NCI-H2227 treated with DMSO at 0.1 percent for 48 hours (cell line): ENCODE results near the gene PBX3.
"Not testable (repeated sequence)": the region's sequence is repeated elsewhere in the genome, so short reads cannot be mapped to it uniquely, and the experiment has no call there.

ENCODE experiments used
- DNase-seq: peaks from one replicate; lab custom pipeline; 2025; lab: John Stamatoyannopoulos, UW

The PBX3 gene

DNA sequence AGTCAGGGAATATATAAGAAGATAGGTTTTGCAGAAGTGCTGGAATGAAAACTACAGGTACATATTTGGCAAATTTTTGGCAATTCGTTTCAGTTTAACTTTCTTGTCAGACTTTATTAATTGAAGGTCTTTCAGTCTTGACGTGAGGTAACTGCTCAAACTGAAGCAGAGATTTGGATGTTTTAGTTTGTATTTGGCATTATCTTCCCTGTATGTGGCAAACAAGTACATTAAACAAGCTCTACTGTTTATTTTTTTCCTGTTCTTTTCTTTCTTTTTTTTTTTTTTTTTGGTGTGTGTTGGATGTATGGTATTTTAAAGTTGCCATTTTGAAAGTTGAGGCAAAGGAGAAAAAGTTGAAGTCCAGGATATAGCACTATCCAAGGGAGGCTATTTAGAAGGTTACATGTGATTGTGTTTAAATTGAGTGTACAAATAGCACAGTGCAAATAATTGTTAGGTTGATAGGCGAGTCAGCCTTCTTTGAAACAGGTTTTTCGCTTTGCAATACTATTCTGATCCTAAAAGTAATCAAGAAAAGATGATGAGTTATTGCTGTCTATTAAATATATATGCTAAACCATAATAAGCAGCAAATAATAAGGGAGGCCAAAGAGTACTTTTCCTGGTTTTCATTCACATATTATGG lies 2.2 kb downstream of the PBX3 start:
- no peak for DNase-seq

GRCh38 chr9:125749951-125750626 lies 2.9 kb downstream of the PBX3 start:
- DNase-seq, result no peak

DNA sequence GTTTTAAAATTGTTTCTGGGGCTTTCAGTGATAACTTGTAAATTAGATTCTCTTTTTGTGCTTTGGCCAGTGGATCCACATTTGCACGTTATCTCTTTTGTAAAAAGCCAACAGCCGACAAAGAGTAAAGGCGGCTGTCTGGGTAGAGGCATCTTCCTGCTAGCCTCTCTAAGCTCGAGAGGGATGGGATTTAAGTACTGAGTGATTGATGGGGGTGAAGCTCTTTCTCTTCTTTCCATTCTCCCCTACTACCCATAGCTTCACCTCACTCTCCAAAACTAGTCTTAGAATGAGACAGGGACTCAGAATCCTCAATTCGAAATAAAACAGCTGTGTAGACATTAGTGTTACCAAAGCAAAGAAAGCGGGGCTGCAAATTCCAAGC lies 3.4 kb downstream of the PBX3 start:
- DNase-seq, result no peak

DNA sequence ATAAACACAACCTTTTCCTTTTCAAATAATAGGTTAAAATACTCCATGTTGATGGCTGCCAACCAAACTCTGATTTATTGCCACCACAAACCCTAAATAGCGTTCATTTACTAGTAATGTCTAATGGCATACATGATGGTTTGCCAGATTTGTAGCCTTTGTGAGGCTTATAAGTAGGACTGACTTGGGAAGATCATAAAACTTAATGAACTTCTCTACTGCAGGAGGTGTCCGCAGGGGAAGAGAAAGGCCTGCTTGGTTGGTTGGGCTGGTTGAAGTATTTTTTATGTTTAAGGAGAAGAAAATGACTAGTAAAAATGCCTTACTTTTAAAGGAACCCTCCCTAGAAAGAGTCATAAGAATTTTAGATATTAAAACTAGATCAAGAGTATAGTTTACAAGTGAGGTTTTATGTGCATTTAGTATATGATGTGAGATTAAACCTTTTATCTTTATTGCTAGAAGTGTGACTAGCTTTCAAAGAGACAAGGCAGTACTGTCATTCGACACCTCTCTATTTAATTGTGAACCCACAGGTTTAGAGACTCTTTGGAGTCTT lies 5.0 kb downstream of the PBX3 start:
- DNase-seq, result no peak

DNA sequence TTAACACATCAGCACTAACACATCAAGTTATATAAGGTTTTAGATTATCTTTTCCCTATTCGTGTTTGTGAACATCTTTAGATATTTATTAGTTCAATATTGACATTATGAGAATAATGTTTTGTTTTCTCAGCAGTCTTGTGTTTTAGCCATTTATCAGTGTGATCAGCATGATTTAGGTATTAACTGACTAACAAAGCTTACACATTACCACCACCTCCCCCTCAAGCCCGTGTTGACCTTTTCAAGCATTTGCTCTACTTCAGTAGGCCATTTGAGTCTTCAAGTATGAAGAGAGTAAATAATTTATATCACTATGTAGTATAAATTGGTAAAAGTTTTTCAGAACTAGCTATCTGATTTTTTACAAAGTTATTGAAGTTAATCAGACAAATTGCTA lies 6.9 kb downstream of the PBX3 start:
- no peak for DNase-seq

DNA sequence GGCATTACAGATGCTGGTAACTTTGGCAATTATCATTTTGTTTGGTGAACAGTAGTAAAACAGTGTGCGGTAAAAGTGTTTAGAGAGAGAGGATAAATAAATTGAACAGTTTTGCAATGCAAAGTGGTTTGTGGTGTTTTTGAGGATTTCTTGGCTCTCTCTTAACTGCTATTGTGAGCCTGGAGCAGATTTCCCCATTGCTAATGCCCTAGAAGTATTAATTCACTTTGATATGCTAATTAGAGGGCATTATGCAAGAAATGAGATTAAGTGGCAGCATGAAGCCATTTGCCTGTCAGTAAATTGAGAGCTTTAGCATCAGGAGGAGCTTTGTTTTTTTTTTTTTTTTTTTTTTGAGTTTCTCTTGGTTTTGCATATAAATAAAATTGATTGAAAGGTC lies 8.2 kb downstream of the PBX3 start:
- no peak for DNase-seq

- DNase-seq, result no peak
Measured at GRCh38 chr9:125756518-125756917, 9.3 kb downstream of the PBX3 start.

- no peak for DNase-seq
Measured at GRCh38 chr9:125757834-125758233, 10.7 kb downstream of the PBX3 start.

GRCh38 chr9:125758986-125759763 lies 12.0 kb downstream of the PBX3 start:
- DNase-seq, result no peak

GRCh38 chr9:125759764-125760129 lies 12.6 kb downstream of the PBX3 start:
- DNase-seq, result peak; percentile 15

DNA sequence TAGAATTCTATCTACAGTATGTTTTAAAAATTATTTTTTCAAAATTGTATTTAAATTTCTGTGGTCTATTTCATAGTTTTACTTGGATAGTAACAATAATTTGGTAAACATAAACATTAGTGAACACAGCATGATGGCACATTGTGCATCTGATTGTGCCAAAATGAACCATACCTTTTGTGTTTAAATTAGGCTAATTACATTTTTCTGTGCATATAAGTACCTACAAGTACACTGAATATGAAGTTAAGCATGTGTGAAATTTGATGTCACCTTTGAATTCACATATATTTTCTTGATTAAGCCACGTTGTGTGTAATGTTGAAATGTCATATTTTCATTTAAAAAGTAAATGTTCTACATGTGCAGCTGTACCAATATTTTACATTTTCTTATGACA lies 13.4 kb downstream of the PBX3 start:
- DNase-seq, result no peak

- DNase-seq, result no peak
Measured at GRCh38 chr9:125761676-125762450, 14.7 kb downstream of the PBX3 start.

GRCh38 chr9:125763394-125763801 lies 16.2 kb downstream of the PBX3 start:
- peak; percentile 89 for DNase-seq

GRCh38 chr9:125764198-125764597 lies 17.0 kb downstream of the PBX3 start:
- DNase-seq, result no peak

DNA sequence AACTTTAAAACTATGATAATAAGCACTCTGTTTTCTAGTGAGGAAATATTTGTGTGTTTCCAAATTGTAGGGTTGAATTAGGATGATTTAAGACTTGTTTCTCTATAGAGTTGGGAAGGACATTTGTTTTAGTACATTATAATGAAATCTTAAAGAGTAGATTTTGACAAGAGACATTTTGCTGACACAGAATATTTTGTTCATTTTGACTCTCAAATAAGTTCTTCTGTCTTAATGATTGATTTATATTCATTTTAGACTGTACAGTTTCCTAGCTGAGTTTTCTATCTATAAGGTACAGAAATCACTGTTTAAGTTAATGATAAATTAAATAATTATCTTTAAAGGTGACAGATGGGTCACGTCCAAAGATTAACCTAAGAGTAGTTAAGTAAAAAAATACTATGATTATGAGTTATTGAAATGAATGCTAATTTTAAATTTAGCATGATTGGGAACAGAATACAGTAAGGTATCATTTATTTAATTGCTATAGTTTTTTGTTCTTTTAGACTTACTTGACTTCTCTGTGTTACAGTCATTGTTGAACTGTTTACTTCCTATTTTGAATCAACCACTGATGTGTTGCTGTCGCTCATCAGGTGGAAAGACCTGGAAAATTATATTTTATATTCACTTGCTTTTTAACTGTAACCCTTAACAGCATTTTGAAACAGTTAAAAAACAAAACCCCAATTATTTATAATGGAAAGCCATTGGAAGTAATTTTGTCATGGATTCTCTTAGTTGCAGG lies 19.5 kb downstream of the PBX3 start:
- DNase-seq, result no peak

GRCh38 chr9:125767349-125767748 lies 20.2 kb downstream of the PBX3 start:
- no peak for DNase-seq

DNA sequence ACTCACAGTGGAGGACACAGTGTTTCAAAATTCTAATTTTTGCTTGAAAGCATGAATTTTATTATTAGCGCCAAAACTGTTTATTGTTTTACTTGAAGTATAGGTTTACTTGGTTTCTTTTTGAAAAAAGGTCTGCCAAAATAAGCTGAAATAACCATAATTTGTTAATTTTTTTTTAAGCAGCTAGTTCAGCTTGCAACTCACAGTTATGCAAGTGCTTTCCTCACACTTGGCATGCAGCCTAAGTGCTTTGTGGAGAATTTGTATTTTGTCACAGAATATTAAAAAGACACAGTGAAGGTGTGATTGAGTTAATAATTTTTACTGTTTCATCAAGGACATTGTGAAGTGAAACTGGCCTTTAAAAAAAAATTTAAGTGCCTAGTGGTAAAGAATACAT lies 21.6 kb downstream of the PBX3 start:
- DNase-seq, result no peak

- no peak for DNase-seq
Measured at GRCh38 chr9:125771037-125771436, 23.9 kb downstream of the PBX3 start.

- no peak for DNase-seq
Measured at GRCh38 chr9:125772740-125773139, 25.6 kb downstream of the PBX3 start.

- DNase-seq, result no peak
Measured at GRCh38 chr9:125774106-125774505, 26.9 kb downstream of the PBX3 start.

DNA sequence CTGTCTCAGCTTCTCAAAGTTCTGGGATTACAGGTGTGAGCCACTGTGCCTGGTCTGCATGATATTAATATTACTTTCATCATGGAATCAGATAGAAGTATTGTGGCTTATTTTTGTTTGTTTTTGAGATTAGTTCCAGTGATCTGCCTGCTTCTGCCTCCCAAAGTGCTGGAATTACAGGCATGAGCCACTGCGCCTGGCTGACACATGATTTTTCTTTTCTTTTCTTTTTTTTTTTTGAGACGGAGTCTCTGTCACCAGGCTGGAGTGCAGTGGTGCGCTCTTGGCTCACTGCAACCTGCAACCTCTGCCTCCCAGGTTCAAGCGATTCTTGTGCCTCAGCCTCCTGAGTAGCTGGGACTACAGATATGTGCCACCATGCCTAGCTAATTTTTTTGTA lies 29.6 kb downstream of the PBX3 start:
- DNase-seq, result not testable (repeated sequence)
